ENCODE results near the gene SULT6B1.
A peak's percentile ranks its signal among the peaks of the same experiment; 100 is the strongest.

DNA sequence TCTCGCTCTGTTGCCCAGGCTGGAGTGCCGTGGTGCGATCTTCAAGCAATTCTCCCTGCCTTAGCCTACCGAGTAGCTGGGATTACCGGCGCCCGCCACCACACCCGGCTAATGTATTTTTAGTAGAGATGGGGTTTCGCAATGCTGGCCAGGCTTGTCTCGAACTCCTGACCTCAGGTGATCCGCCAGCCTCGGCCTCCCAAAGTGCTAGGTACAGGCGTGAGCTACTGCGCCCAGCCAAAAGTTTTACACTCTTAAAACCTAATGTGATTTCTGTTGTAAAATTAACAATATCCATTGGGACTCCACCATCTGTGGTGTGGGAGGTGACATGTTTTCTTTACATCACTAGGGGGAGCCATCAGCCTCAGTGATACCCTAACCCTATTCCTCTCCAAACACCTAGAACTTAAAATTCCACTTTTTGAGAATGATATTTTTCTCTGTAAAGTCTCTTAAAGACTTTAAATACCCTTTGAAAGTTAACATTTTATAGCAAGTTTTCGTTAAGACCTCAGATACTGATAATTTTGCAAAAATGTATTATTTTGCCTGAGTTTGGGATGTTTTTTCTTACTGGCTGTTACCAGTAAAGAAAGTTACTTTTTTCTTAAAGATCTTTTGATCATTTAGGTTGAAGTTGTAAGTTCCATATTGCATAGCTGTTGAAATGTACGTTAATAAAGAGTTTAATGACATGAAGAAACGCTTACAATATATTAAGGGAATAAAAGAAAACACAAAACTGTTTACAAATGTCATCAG is 20.1 kb downstream of the SULT6B1 start:
- TF ChIP-seq, protein P1, sequence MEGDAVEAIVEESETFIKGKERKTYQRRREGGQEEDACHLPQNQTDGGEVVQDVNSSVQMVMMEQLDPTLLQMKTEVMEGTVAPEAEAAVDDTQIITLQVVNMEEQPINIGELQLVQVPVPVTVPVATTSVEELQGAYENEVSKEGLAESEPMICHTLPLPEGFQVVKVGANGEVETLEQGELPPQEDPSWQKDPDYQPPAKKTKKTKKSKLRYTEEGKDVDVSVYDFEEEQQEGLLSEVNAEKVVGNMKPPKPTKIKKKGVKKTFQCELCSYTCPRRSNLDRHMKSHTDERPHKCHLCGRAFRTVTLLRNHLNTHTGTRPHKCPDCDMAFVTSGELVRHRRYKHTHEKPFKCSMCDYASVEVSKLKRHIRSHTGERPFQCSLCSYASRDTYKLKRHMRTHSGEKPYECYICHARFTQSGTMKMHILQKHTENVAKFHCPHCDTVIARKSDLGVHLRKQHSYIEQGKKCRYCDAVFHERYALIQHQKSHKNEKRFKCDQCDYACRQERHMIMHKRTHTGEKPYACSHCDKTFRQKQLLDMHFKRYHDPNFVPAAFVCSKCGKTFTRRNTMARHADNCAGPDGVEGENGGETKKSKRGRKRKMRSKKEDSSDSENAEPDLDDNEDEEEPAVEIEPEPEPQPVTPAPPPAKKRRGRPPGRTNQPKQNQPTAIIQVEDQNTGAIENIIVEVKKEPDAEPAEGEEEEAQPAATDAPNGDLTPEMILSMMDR (tag by site-specific recombination; IDR thresholded peaks at IDR 0.05) = peak; percentile 33; the same call in 1 of the 2 replicates
- TF ChIP-seq ZXDB (tag by site-specific recombination; IDR thresholded peaks at IDR 0.05) = no peak
- TF ChIP-seq, protein P2, sequence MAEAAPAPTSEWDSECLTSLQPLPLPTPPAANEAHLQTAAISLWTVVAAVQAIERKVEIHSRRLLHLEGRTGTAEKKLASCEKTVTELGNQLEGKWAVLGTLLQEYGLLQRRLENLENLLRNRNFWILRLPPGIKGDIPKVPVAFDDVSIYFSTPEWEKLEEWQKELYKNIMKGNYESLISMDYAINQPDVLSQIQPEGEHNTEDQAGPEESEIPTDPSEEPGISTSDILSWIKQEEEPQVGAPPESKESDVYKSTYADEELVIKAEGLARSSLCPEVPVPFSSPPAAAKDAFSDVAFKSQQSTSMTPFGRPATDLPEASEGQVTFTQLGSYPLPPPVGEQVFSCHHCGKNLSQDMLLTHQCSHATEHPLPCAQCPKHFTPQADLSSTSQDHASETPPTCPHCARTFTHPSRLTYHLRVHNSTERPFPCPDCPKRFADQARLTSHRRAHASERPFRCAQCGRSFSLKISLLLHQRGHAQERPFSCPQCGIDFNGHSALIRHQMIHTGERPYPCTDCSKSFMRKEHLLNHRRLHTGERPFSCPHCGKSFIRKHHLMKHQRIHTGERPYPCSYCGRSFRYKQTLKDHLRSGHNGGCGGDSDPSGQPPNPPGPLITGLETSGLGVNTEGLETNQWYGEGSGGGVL (tag by site-specific recombination; IDR thresholded peaks at IDR 0.05) = no peak
- TF ChIP-seq KLF7 (tag by site-specific recombination; IDR thresholded peaks at IDR 0.05; ENCODE audit: borderline replicate concordance) = no peak

Data from HEK293 (cell line).